ENCODE measurements around the gene UBR2. TPM values are rescaled to one million over a fixed set of nuclear protein-coding genes. Genes with fewer than 3 reads are reported as not detected.
"Not testable (repeated sequence)": the region's sequence is repeated elsewhere in the genome, so short reads cannot be mapped to it uniquely, and the experiment has no call there.

The UBR2 gene
- total and polyA plus RNA-seq, 2 donors (not counting 1 experiment from before 2014, with no cell fraction given): 17.9 to 34.7 TPM

DNA sequence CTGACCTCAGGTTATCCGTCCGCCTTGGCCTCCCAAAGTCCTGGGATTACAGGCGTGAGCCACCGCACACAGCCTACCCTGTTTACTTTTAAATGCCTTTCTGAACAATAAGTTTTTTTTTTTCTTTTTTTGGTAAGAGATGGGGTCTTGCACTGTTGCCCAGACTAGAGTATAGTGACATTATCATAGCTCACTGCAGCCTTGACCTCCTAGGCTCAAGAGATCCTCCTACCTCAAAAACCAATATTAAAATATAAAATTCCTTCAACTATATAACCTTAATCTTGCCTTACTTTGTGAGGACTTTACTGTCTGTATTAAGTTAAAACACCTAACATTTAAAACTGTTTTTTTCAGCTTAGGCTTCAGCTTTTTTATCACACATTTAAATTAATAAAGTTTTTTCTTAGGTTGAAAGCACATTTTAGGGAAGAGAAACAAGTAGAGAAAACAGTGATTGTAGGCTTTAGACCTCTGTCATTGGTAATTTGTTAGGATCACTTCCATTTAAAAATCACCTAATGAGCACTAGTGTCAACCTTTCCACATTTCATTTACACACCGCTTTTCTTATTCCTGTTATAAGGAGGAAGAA is 2.9 kb downstream of the UBR2 start:
- Histone ChIP-seq H3K4me3 (replicated peaks in 1 of 4; ENCODE audit: control extremely low read depth in 1 of 4, insufficient read depth in 1 of 4, low read depth in 3 of 4, low read length in 4 of 4) (no peak overlapping the region), H3K4me2 (ENCODE audit: extremely low read depth, insufficient read depth, low read length) (no peak overlapping the region), H4K20me1 (ENCODE audit: control insufficient read depth, extremely low read depth, insufficient read depth, low read length) (no peaks in the 10 kb centered on the region), H3K36me3 (ENCODE audit: control insufficient read depth, insufficient read depth, low read length) (no peaks in the 10 kb centered on the region), H3K9me3 (ENCODE audit: control insufficient read depth, insufficient read depth, low read depth, low read length) (no peaks in the 10 kb centered on the region), H3K79me2 (ENCODE audit: control insufficient read depth, insufficient read depth, low read length) (peaks cover 62% of the 10 kb centered on the region), H3K27ac (ENCODE audit: insufficient read depth, low read length) (no peak overlapping the region), H3K9ac (ENCODE audit: insufficient read depth, low read length) (no peak overlapping the region), H3K27me3 (ENCODE audit: control insufficient read depth, insufficient read depth, low read length) (no peaks in the 10 kb centered on the region), H3K4me1 (ENCODE audit: control insufficient read depth, extremely low read depth, insufficient read depth, low read length) (peaks cover 1% of the 10 kb centered on the region), H2AFZ (ENCODE audit: low read length) (no peak overlapping the region)
- DNase-seq (ENCODE audit: low read depth in 2 of 2): no peak
- TF ChIP-seq, protein P1, sequence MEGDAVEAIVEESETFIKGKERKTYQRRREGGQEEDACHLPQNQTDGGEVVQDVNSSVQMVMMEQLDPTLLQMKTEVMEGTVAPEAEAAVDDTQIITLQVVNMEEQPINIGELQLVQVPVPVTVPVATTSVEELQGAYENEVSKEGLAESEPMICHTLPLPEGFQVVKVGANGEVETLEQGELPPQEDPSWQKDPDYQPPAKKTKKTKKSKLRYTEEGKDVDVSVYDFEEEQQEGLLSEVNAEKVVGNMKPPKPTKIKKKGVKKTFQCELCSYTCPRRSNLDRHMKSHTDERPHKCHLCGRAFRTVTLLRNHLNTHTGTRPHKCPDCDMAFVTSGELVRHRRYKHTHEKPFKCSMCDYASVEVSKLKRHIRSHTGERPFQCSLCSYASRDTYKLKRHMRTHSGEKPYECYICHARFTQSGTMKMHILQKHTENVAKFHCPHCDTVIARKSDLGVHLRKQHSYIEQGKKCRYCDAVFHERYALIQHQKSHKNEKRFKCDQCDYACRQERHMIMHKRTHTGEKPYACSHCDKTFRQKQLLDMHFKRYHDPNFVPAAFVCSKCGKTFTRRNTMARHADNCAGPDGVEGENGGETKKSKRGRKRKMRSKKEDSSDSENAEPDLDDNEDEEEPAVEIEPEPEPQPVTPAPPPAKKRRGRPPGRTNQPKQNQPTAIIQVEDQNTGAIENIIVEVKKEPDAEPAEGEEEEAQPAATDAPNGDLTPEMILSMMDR (conservative IDR thresholded peaks at IDR 0.05 in 1 of 2, IDR thresholded peaks at IDR 0.05 in 1 of 2; ENCODE audit: low read depth in 1 of 2, low read length in 2 of 2): no peak
- TF ChIP-seq EZH2 (IDR thresholded peaks at IDR 0.05; ENCODE audit: low read length, missing control alignments): no peak

DNA sequence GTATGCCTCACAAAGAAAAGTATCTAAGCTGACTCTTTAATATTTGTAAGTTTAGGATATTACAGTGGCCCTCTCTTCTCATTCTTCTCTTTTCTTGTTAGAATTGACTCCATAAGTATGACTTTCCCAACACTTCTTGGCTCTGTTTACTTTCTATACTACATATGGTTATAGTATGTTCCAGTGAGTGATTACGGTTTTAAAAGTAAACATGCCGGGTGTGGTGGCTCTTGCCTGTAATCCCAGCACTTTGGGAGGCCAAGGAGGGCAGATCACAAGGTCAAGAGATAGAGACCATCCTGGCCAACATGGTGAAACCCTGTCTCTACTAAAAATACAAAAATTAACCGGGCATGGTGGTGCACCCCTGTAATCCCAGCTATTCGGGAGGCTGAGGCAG is 3.4 kb downstream of the UBR2 start:
- not testable (repeated sequence) for DNase-seq (ENCODE audit: low read depth in 2 of 2); H4K20me1 ChIP-seq (ENCODE audit: control insufficient read depth, extremely low read depth, insufficient read depth, low read length)

DNA sequence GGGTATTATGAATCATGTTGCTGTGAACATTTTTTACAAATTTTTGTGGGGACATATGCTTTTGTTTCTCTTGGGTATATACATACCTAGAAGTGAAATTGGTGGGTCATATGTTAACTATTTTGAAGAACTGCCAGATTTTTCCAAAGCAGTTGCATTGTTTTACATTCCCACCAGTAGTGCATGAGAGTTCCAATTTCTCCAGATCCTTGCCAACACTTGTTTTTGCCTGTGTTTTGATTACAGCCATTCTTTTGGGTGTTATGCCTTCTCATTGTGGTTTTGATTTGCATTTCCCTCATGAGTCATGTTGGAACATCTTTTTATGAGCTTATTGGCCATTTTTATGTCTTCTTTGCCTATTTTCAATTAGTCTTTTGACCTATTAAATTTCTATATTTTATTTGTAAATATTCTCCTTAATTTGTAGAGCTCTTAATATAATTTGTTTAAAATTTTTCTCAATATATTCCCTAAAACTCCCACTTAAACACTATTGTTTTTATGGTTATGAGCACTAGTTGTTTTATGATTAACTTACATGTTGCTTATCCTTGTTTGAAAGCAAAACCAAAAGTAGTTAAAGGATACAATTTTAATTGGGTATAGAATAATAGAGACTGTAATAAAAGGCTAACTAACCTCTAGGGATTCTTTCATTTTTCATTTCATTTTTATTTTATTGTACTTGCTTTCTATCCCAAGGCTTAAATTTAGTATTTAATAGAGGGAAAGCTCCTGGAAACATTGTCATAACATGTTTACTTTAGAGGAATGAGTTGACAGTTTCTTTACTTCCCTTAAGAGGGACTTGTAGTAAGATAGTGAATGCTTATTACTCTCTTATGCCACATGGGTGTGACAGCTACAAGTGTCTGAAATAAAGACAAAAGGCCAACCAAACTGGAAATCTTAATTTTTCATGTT is 5.5 kb downstream of the UBR2 start:
- Histone ChIP-seq H3K79me2 (ENCODE audit: control insufficient read depth, insufficient read depth, low read length) (peaks cover 74% of the 10 kb centered on the region), H3K27me3 (ENCODE audit: control insufficient read depth, insufficient read depth, low read length) (no peaks in the 10 kb centered on the region), H3K4me3 (replicated peaks in 1 of 4; ENCODE audit: control extremely low read depth in 1 of 4, insufficient read depth in 1 of 4, low read depth in 3 of 4, low read length in 4 of 4) (no peak overlapping the region), H3K36me3 (ENCODE audit: control insufficient read depth, insufficient read depth, low read length) (no peaks in the 10 kb centered on the region), H2AFZ (ENCODE audit: low read length) (no peak overlapping the region), H3K27ac (ENCODE audit: insufficient read depth, low read length) (no peak overlapping the region), H3K4me2 (ENCODE audit: extremely low read depth, insufficient read depth, low read length) (no peak overlapping the region), H3K4me1 (ENCODE audit: control insufficient read depth, extremely low read depth, insufficient read depth, low read length) (peaks cover 2% of the 10 kb centered on the region), H4K20me1 (ENCODE audit: control insufficient read depth, extremely low read depth, insufficient read depth, low read length) (no peaks in the 10 kb centered on the region), H3K9me3 (ENCODE audit: control insufficient read depth, insufficient read depth, low read depth, low read length) (no peaks in the 10 kb centered on the region), H3K9ac (ENCODE audit: insufficient read depth, low read length) (no peak overlapping the region)
- TF ChIP-seq EZH2 (IDR thresholded peaks at IDR 0.05; ENCODE audit: low read length, missing control alignments): no peak
- TF ChIP-seq, protein P1 (conservative IDR thresholded peaks at IDR 0.05 in 1 of 2, IDR thresholded peaks at IDR 0.05 in 1 of 2; ENCODE audit: low read depth in 1 of 2, low read length in 2 of 2): peak in 1 of 2 donors; percentile 13
- peak; percentile 85 to 97 for DNase-seq (ENCODE audit: low read depth in 2 of 2)

More for the DNA sequence above, 3.4 kb downstream of the UBR2 start:
- not testable (repeated sequence) for H3K4me3 ChIP-seq (replicated peaks in 1 of 4; ENCODE audit: control extremely low read depth in 1 of 4, insufficient read depth in 1 of 4, low read depth in 3 of 4, low read length in 4 of 4); H3K4me1 ChIP-seq (ENCODE audit: control insufficient read depth, extremely low read depth, insufficient read depth, low read length); H3K9me3 ChIP-seq (ENCODE audit: control insufficient read depth, insufficient read depth, low read depth, low read length); H3K27me3 ChIP-seq (ENCODE audit: control insufficient read depth, insufficient read depth, low read length); H3K27ac ChIP-seq (ENCODE audit: insufficient read depth, low read length); H3K4me2 ChIP-seq (ENCODE audit: extremely low read depth, insufficient read depth, low read length); H3K9ac ChIP-seq (ENCODE audit: insufficient read depth, low read length); H3K36me3 ChIP-seq (ENCODE audit: control insufficient read depth, insufficient read depth, low read length); H2AFZ ChIP-seq (ENCODE audit: low read length)
- peaks cover 66% of the 10 kb centered on the region for H3K79me2 ChIP-seq (ENCODE audit: control insufficient read depth, insufficient read depth, low read length)

Measured in fibroblast of lung (primary cell).